ENCODE results near the gene FIG4. TPM values are rescaled to one million over a fixed set of nuclear protein-coding genes. Genes with fewer than 3 reads are reported as not detected.
"Not testable (repeated sequence)": the region's sequence is repeated elsewhere in the genome, so short reads cannot be mapped to it uniquely, and the experiment has no call there.

Gene FIG4
- total RNA-seq, 4 donors from 2014 or later = 14.7 to 23.9 (median 18.1) TPM

DNA sequence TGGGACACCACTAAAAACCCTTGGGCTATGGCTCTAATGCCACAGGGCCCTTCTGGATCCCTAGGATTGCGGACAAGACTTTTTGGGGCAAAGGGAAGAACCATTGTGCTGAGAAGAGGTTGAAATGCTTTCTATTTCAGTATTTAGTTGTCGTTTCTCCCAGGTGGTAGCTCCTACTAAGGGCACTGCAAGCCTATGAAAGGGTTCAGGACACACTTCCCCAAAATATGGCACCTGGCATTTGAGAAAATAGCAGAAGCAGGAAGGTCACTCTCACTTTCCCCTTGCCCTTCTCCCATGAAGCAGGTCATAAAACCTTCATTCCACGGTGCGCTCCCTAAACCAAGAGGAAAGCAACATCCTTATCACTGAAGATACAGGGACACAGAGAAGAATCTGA, 161.6 kb downstream of the FIG4 start:
- Histone ChIP-seq H3K4me1 (no peaks in the 10 kb centered on the region), H3K9me3 (no peaks in the 10 kb centered on the region), H3K4me3 (no peak overlapping the region), H3K27ac (no peak overlapping the region), H3K36me3 (no peaks in the 10 kb centered on the region), H3K27me3 (no peaks in the 10 kb centered on the region)
- TF ChIP-seq CTCF (IDR thresholded peaks at IDR 0.05) (no peak), POLR2A (IDR thresholded peaks at IDR 0.05) (no peak)
- no peak for DNase-seq

- no peaks in the 10 kb centered on the region for H3K9me3 ChIP-seq
- TF ChIP-seq POLR2A (IDR thresholded peaks at IDR 0.05) (no peak), CTCF (IDR thresholded peaks at IDR 0.05) (no peak)
These were observed 162.3 kb downstream of the FIG4 start for GRCh38 chr6:109853426-109853825.

DNA sequence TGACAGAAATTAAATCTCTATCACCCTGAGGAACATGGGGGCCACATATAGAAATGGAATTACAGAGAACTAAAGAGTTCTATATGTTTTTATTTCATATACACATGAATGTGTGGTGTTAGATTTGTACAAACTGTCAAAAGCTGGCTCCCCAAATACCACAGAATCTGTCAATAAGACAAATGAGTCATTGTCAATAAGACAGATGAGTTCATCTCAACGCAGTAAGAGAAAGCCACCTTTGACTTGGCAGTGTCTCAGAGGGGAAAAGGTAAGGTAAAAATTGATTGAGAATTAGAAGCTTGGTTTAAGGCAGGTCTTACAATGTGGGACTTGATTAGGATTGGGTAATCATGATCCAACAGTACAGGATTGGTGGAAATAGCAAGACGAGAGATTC, 162.9 kb downstream of the FIG4 start:
- TF ChIP-seq POLR2A (IDR thresholded peaks at IDR 0.05) (no peak), CTCF (IDR thresholded peaks at IDR 0.05) (no peak)
- DNase-seq = no peak
- Histone ChIP-seq H3K27ac (no peak overlapping the region), H3K27me3 (no peaks in the 10 kb centered on the region), H3K9me3 (no peaks in the 10 kb centered on the region), H3K4me1 (no peaks in the 10 kb centered on the region), H3K4me3 (no peak overlapping the region), H3K36me3 (no peaks in the 10 kb centered on the region)

More at GRCh38 chr6:109853426-109853825, 162.3 kb downstream of the FIG4 start:
- Histone ChIP-seq H3K4me3 (no peak overlapping the region), H3K27me3 (no peaks in the 10 kb centered on the region), H3K27ac (no peak overlapping the region), H3K4me1 (no peaks in the 10 kb centered on the region), H3K36me3 (no peaks in the 10 kb centered on the region)
- no peak for DNase-seq

- no peak for TF ChIP-seq POLR2A (IDR thresholded peaks at IDR 0.05)
- TF ChIP-seq CTCF (IDR thresholded peaks at IDR 0.05) = no peak
- Histone ChIP-seq H3K4me3 (no peak overlapping the region), H3K36me3 (no peaks in the 10 kb centered on the region), H3K9me3 (no peaks in the 10 kb centered on the region), H3K27me3 (no peaks in the 10 kb centered on the region), H3K27ac (no peak overlapping the region), H3K4me1 (no peaks in the 10 kb centered on the region)
- no peak for DNase-seq
These were observed 163.6 kb downstream of the FIG4 start for GRCh38 chr6:109854541-109855308.

GRCh38 chr6:109855476-109856040, 164.5 kb downstream of the FIG4 start:
- not testable (repeated sequence) for H3K4me1 ChIP-seq, H3K27me3 ChIP-seq, H3K9me3 ChIP-seq, H3K36me3 ChIP-seq, DNase-seq, H3K27ac ChIP-seq, H3K4me3 ChIP-seq

GRCh38 chr6:109861946-109862345, 170.8 kb downstream of the FIG4 start:
- Histone ChIP-seq H3K36me3 (no peaks in the 10 kb centered on the region), H3K9me3 (no peaks in the 10 kb centered on the region), H3K27me3 (no peaks in the 10 kb centered on the region), H3K4me3 (no peak overlapping the region), H3K27ac (no peak overlapping the region), H3K4me1 (no peaks in the 10 kb centered on the region)
- DNase-seq = no peak
- no peak for TF ChIP-seq POLR2A (IDR thresholded peaks at IDR 0.05)
- no peak for TF ChIP-seq CTCF (IDR thresholded peaks at IDR 0.05)

All from Peyer's patch (tissue), 4 donors.